DMS53 treated with DMSO at 0.1 percent for 48 hours (cell line): ENCODE results near the gene KRT25.
A peak's percentile ranks its signal among the peaks of the same experiment; 100 is the strongest.

ENCODE experiments used
- DNase-seq: peaks from one replicate; lab custom pipeline; 2025; ENCODE audit not compliant: unreplicated experiment; lab: John Stamatoyannopoulos, UW

The KRT25 gene

GRCh38 chr17:40755231-40755630 is at the start of gene KRT25:
Gene KRT25, minus strand, starts transcription at chr17:40755331. Its CDS starts 60 bp downstream, at chr17:40755271.
- DNase-seq: no peak

- peak; percentile 78 for DNase-seq
These were observed 48.5 kb upstream of the KRT25 start for GRCh38 chr17:40803617-40804082.

DNA sequence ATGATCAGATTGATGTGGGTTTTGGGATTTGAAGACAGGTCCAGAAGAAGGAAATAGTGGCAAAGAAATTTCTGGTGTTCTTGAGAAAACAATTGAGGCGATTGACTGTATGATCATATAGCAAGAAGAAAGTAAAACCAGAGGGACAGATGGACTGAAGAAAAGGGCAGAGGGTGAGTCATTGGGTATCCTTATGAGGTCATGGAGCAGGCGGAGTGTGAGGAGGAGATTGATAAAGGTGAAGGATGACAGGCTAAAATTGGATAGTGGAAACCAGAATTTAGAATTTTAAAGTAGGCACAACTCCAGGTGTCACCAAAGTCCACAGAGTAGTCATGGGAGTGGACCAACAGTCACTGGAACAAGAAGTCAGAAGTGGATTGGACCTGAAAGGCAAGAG is 46.0 kb upstream of the KRT25 start:
- DNase-seq: no peak

DNA sequence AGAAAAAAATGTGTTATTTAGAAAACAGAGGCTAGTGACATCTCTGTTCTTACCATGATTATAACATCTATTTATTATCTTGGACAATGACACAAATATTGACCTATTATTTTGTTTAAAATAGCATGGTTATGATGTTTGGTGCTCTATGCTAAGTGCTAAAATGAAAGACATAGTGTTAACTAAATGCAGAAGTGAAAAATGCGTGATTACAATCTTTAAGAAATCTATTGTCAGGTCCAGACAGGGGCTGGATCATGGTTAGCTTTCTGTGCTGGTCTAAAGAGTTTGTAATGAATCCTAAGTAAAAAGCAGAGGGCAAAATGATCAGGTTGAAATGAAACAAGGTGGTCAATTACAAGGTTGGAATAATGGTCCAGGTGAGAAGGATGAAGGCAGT is 45.2 kb upstream of the KRT25 start:
- DNase-seq: no peak

GRCh38 chr17:40799859-40800258 is 44.7 kb upstream of the KRT25 start, which contains the start of gene KRT28:
Gene KRT28, minus strand, starts transcription at chr17:40799959. Its CDS starts 66 bp downstream, at chr17:40799893.
- DNase-seq: no peak

DNA sequence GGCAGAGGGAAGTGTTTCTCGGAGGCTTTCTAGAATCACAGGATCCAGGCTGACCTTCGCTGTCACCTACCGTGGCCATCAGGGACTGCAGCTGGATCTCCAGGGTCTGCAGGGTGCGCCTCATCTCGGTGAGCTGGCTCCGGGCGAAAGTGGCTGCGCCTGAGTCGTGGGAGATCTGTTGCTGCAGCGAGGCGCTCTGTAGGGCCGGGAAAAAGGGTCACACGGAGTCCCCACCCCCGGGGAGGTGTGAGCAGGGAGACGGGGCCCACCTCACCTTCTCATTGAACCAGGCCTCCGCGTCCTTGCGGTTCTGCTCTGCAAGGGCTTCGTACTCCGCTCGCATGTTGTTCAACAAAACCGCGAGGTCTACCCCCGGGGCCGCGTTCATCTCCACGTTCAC is 41.7 kb upstream of the KRT25 start:
- DNase-seq: no peak

GRCh38 chr17:40795019-40795667 is 40.0 kb upstream of the KRT25 start:
- DNase-seq: no peak

- no peak for DNase-seq
These were observed 39.3 kb upstream of the KRT25 start for GRCh38 chr17:40794466-40794865.

DNA sequence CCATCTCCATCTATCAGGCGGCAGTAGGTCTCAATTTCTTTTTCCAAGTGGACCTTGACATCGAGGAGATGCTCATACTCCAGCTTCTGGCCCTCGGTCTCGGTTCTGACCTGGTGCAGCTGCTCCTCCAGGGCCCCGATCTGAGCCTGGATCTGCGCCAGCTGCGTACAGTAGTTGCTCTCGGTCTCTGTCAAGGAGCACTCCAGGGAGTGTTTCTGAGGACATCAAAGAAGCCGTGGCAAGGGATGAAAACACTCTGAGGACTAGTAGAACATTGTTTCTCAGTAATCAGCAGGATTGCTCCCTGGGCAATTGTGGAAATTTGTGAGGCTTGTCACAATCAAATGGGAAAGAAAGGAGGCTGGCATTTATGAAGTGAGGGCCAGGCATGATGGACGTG is 38.7 kb upstream of the KRT25 start:
- no peak for DNase-seq

GRCh38 chr17:40791787-40792436 is 36.8 kb upstream of the KRT25 start:
- DNase-seq: peak; percentile 17

DNA sequence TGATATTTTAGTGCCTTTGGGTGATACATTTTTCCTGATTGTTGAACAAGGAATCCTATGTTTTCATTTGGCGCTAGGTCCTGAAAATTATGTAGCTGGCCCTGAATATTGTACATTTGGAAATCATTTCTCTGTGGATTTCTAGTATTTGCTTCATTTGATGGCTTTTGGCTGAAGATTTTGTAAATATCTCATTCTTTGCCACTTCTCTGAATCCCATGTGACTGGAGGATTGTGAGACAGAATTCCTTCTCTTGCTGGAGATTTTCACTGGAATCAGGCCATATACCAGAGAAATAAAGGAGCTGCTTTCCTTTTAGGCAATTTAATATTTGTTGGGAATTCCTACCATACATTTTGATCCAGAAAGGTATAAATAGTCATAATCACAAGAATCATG is 36.0 kb upstream of the KRT25 start:
- DNase-seq: no peak

GRCh38 chr17:40782450-40782849 is 27.3 kb upstream of the KRT25 start, which contains the start of gene KRT27:
Gene KRT27, minus strand, starts transcription at chr17:40782550. Its CDS starts 57 bp downstream, at chr17:40782493.
- no peak for DNase-seq

- DNase-seq: peak; percentile 22
These were observed 24.2 kb upstream of the KRT25 start for GRCh38 chr17:40779181-40779909.

- DNase-seq: no peak
These were observed 23.3 kb upstream of the KRT25 start for GRCh38 chr17:40778461-40778860.

GRCh38 chr17:40777971-40778370 is 22.8 kb upstream of the KRT25 start:
- no peak for DNase-seq

GRCh38 chr17:40777459-40777858 is 22.3 kb upstream of the KRT25 start:
- DNase-seq: no peak

GRCh38 chr17:40775945-40776344 is 20.8 kb upstream of the KRT25 start:
- DNase-seq: no peak

GRCh38 chr17:40772101-40772500 is 17.0 kb upstream of the KRT25 start, which contains the start of gene KRT26:
Gene KRT26, minus strand, starts transcription at chr17:40772201. Its CDS starts 88 bp downstream, at chr17:40772113.
- no peak for DNase-seq

DNA sequence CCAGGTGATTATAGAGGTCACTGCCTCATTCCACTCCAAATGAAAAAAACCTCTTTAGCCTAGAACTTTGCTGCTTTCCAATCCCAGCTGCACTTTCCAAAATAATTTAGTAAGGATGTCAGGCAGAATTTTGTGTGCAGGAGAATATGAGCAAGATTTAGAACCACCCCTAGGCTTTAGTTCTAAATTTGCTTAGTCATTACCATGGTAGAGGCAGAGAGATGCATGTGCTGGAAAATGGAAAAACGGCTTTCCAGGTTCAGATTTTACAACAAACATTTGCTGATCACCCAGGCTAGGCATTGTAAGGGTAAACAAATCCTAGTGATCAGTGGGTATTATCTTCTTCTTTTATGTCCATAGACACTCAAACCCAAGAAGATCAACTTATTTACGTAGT is 10.5 kb upstream of the KRT25 start:
- no peak for DNase-seq

GRCh38 chr17:40763752-40764151 is 8.6 kb upstream of the KRT25 start:
- DNase-seq: no peak

DNA sequence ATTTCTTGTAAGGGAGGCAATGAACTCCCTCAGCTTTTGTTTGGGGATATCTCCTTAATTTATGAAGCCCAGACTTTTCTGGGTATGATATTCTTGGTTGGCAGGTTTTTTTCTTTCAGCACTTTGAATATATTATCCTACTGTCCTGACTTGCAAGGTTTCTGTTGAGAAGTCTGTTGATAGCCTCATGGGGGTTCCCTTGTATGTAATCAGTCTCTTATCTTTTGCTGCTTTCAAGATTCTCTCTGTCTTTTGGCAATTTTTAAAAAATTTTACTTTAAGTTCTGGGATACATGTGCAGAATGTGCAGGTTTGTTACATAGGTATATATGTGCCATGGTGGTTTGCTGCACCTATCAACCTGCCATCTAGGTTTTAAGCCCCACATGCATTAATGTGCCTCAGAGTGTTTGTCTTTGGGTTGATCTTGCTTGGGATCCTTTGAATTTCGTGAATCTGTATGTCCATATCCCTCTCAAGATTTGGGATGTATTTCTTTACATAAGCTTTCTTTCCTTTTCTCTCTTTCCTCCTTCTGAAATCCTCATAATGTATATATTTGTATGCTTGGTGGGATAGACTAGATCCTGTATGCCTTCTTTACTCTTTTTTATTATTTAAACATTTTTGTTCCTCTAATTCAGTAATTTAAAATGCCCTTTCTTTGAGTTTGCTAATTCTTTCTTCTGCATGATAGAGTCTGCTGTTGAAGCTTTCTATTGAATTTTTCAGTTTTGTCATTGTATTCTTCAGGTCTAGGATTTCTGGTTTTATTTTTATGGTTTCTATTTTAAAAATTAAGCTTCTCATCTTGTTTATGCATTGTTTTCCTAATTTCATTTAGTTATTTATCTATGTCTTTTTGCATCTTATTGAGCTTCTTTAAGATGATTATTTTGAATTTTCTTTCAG is 5.2 kb upstream of the KRT25 start:
- DNase-seq: no peak
